ENCODE measurements around the gene RAET1L.
"Not testable (repeated sequence)": the region's sequence is repeated elsewhere in the genome, so short reads cannot be mapped to it uniquely, and the experiment has no call there.

The RAET1L gene

DNA sequence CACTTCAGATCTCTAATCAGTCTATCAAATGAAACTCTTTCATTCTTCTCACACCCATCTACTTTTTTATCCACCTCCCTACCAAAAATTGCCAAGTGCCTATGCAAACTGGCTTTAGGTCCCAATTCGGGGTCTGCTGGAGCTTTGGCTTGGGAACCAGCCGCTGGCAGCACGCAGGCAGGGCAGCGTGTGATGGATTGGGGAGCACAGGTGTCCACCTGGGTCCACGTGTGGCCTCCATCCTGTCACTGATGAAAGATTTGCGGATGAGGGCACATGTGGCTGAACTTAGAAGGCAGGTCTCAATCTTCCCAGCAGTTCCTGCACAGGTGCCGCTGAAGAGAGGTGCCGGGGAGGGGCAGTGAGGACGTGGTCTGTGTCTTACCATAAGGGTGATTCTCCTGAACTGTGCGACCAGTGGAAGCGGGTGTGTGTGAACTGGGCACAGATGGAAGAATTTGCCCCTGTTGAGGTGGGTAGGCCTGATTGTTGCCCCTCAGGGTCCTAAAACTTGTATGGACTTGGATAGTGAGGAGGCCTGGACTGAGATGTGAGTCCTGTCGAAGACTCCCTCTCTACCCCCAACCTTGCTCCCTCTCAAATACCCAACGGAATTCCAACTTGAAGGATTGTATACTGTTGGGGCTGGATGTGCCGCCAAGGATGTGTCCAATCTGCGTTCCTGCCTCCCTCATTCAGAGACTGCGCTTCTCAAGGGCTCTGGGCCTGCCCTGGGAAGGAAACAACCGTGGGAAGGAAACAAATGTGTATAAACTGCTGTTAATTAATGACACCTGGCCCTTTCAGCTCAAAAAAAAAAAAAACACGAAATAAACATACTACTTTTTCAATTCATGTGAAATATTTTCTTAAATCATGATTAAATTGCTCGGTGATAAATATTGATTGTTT lies 18.4 kb upstream of the RAET1L start:
- FAIRE-seq = no peak

DNA sequence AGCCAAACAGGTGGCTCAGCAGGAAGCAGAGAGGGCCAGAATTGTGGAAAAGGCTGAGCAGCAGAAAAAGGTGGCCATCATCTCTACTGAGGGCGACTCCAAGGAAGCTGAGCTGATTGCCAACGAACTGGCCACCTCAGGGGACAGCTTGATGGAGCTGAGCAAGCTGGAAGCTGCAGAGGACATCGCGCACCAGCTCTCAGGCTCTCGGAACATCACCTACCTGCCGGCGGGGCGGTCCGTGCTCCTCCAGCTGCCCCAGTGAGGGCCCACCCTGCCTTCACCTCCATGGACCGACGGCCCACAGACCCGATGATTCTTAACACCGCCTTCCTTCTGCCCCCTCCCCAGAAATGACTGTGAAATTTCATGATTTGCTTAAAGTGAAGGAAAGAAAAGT lies 17.8 kb upstream of the RAET1L start:
- FAIRE-seq = no peak

DNA sequence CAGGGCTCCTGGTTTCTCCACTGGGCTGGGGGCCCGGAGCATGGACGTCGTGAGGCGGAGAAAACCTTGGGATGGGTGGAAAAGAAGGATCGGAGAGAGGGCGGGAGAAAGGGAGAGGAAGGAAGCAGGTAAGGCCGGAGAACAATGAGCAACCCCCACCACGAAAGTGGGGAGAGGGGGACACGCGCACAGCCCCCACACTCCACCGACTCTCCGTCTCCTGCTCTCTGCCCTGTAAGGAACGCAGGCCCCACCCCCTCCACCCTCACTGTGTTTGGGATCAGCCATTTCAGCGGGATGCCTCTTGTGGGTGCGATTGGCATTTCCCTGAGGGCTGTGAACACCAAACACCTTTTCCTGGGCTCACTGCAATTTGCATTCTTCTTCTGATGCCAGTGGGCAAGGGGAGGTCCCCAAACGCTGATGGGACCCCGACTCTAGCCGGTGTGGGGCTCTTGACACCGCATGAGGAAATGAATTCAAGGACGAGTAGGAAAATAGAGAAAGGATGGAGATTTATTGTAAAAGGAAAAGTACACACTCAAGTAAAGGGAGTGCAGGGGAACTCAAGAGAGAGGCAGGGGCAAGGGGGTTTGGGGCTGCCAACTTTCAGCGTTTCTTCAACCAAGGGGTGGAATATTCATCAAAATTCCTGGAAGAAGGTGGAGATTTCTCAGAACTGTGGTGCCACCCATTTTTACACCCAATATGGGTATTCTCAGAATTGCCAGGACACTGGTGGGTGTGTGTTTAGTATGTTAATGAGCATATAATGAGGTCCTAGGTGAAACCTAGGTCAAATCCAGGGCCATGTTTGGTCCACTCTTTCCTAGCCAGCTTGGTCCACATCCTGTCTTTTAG lies 13.1 kb upstream of the RAET1L start:
- no peak for FAIRE-seq

DNA sequence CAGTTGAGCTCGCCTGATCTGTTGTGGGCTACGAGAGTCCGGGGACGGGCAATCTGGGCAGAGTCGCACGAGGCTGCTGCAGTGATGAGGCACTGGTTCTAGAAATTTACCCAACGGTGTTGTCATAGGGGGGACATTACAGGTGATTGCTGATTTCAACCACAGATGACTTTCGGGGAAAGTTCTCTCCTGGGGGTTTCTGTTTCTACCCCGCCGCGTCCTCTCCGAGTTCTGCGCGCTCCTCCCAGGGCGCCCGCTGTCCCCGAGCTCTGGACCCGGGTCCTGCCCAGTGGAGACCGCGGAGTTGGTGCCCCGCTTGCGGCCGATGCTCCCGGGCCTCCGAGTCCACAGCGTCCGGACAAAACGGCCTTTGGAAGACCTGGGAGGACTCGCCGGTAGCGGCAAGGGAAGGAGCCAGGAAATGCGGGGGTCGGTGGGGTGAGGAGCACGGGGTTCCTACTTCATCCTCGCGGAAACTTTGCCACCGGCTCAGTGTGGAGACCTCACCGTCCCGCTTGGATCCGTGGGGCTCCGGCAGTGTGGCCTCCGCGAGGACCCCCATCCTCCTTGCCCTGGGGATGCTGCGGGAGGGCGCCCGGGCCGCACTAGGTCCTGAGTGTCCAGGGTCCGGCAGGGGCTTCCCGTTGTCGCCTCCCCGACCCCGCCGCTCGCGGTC lies 12.3 kb upstream of the RAET1L start:
- no peak for FAIRE-seq

DNA sequence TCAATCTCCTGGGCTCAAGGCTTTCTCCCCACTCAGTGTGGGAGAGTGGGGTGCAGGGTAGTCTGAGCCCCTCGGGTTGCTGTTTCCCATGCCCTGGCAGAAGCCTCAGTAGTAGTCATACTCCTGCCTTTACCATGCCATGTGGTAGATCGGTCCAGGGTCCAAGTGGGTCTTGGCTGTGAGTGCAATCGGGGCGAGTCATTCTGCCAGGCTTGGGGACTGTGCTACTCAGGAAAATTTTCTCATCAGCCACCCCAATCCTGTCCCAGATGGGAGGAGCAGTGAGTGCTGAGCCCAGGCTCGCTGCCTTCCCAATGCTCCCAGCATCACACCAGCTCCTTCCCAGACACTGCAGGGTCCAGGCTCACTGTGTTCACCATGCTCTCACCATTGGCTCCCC lies 10.7 kb upstream of the RAET1L start:
- FAIRE-seq = no peak

DNA sequence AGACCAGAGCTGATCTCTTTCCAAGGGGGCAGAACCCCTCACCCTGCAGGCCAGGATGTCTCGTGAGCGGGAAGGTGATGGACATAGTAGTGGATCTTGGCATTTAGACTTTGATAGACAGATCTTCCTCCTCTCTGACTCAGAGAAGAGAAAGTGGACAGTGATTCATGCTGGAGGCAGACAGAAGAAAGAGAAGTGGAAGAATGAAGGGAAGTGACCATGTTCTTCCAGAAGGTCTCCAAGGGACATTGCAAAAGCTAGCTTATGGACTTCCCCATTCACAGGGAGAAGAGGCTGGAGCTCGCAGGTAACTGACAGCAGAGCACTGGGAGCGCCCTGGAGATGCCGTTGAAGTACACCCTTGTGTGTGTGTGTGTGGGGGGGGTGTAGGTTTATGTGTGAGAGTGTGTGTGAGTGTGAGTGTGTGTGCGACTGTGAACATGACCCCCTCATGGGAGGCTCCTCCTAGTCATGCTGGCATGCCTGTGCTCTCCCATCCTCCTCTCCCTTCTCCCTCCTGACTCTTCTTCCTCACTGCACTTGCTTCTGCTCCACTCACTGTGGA lies 8.0 kb upstream of the RAET1L start:
- no peak for FAIRE-seq

DNA sequence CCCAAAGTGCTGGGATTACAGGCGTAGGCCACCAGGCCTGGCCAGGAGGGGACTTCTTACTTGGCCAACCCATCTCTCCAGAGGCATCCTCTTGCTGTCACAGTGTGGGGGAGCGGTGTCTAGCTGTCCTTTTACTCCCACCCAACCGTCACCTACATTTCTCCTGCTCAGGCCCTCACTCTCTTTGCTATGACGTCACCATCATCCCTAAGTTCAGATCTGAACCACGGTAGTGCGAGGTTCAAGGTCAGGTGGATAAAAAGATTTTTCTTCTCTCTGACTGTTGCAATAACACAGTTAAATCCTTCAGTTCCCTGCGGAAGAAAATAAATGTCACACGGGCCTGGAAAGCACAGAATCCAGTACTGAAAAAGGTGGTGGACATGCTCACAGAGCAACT lies 7.3 kb upstream of the RAET1L start:
- no peak for FAIRE-seq

DNA sequence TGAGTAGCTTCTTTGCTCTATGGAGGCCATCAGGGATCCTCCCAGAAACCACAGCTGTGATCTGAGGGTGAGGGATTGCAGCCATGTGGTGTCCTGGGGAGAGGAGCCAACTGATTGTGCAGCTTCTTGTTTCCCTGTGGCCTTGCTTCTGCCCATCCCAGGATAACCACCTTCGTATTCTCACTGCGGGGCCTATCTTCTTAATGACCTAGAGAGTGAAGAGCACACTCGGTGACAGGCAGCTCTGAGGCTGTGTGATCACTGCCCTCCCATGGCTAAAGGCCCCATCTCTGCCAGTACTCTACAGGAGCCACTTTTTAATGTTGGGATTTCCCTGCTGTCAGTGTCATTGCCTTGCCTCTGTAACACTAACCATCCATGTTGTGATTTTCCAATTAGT lies 5.3 kb upstream of the RAET1L start:
- no peak for FAIRE-seq

DNA sequence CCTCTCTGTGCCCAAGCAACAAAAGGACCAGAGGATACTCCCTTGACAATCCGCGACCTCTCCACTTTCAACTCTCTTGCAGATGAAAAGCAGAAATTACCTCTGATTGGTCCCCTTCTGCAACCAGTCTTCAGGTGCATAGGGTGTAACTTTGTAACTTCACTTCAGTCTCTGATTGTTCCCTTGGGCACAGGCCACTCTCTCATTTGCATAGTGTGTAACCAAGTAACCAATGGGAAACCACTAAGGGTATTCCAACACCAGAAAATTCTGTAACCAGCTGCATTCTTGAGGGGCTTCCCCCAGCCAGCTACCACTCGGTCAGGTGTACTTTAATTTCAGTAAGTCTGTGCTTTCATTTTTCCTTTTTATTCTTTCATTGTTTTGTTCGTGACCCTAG lies 4.4 kb upstream of the RAET1L start:
- no peak for FAIRE-seq

DNA sequence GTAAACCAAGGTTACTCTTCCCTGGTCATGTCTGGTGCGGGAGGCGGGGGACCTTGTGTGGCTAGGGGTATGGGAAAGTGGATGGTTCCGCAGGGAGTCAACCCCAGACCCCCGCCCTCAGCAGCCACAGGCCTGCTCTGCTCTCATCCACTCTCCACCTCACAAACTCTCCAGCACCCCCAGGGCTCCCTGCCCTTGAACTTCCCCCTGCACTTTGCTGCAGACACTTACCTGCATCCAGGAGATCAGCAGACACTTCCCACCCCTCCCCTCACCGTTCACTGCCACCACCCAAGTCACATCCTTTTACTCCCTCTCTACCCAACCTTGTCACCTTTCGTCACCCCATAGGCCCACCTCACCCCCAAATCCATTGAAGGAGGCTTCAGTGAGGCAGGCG lies 3.9 kb upstream of the RAET1L start:
- FAIRE-seq = no peak

DNA sequence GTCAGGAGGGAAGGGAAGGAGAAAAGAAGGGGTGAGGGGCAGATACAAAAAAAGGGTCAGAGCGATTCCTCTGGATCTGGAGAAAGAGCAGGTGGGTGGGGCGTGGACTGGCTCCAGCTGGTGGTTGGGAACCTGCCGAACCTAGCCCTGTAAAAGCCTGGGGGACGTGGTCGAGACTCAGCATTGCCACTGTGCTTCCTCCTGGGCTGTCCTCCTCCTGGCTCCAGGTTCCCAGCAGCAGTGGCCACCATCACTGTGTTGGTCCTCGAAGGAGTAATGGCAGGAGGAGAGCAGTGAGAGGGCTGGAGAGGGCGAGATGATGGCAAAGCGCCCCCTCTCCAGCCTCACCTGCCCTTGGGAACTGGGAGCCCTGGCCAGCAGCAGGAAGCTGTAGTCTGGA lies 3.5 kb upstream of the RAET1L start:
- no peak for FAIRE-seq

DNA sequence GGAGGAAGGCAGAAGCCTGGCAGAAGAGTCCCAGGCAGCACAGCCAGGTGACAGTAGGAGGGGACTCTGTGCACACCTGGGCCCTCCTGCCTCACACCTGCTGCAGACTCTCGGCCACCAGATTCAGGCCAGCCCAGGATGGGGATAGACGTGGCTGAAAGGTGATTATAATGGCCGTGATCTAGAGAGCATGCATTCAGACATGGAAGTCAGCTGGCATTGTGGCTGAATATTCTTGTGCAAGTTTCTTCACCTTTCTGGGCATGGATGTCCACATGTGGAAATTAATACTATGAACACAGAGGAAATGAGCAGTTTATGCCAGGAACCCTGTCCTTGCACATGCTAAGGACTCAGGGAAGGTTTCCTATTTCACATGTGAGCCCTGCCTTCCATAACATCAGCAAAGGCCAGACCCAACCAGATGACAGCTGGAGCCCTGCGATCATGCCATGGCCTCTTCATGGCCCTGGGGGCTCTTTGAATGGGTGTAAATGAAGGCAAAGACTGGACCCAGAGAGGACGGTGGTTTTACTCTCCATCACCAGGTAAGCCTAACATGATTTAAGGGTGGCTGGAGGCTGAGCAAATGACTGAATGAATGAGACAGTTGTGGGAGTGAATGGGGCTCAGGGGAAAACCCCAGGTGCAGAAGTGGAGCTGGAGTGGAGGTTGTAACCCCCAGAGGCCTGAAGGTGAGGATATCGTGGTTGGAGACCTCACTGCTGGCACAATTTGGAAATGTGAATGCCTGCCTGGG lies 2.7 kb upstream of the RAET1L start:
- no peak for FAIRE-seq

DNA sequence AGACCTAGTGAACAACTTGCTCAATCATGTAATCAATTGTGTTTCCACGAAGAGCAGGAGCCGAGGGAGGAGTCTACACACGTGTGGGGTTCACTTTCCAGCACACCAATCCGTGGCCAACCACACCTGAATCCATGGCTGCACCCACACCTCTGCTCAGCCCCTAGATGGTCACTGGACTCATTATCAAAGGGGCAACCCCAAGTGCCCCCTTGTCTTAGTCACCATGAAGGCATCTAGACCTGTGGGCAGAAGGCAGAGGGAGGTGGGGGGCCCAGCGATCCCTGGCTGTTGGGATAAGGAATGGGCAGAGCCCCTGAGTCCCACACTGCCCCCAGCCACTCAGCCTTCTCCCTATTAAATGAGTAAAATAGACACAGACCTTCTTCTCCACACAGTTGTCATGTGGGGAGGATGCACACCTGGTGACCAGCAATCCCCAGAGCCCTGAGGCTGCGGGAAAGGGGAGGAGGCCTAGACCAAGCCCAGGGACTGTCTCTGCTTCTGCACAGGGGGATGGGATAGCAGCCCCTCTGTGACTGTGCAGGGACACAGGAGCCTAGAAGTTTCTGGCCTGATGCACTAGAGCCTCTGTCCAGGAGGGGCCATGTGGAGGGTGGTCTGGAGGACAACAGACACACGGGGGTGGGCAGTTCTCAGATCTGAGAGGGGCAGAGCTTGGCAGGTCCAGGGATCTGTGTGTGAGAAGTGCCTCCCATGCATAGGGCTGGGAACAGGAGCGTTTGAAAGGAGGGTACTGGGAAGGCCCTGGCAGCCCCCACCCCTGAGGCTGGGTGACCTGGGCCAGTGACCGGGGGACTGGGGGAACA lies 1.9 kb upstream of the RAET1L start:
- no peak for FAIRE-seq

DNA sequence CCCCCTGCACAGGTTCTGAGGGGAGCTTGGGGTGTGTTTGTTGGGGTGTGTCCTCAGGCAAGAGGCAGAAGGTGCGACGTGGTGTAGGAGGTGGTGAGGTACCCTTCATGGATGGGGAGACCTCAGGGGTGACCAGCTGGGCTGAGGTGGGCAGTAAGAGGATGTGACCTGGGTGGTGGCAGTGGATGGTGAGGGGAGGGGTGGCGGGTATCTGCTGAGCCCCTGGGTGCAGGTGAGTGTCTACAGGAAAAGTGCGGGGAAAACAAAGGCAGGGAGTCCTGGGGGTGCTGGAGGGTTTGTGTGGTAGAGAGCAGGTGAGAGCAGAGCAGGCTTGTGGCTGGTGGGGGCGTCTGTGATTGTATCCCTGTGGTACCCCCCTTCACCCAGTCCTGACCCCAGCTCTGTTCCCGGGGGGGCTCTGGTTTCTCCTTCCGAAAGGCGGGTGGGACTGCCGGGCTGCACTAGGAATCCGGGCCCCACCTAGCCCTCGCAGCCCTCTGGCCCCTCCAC lies 631 bp downstream of the RAET1L start:
- FAIRE-seq = no peak

DNA sequence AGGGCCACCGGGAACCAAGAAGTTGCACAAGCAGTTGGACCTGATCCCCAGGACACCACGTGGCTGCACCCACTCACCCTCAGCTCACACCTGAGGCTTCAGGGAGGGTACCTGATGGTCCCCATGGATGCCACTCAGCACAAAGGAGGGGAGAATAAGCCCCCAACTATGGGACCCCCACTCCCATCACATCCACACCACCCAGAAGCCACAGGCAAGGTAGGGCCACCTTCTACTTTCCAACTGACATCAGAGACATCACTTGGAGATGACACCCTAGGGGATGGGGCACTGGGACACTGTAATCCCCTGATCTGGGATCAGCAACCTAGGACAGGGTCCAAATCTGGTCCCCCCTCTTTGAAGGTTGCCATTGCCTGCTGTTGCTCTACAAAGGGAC lies 1.3 kb downstream of the RAET1L start:
- FAIRE-seq = not testable (repeated sequence)

DNA sequence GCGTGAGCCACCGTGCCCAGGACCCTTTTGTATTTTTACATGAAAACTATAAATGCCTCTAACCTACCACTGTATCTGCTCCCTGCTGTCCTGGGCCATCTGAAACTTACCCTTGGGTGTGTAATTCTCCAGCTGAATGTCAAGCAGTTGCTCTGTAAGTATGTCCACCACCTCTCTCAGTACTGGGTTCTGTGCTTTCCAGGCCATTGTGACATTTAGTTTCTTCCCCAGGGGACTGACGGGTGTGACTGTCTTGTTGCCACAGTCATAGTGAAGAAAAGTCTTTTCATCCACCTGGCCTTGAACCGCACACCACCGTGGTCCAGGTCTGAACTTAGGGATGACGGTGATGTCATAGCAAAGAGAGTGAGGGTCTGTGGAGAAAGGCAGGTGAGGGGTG lies 3.5 kb downstream of the RAET1L start:
- FAIRE-seq = not testable (repeated sequence)

DNA sequence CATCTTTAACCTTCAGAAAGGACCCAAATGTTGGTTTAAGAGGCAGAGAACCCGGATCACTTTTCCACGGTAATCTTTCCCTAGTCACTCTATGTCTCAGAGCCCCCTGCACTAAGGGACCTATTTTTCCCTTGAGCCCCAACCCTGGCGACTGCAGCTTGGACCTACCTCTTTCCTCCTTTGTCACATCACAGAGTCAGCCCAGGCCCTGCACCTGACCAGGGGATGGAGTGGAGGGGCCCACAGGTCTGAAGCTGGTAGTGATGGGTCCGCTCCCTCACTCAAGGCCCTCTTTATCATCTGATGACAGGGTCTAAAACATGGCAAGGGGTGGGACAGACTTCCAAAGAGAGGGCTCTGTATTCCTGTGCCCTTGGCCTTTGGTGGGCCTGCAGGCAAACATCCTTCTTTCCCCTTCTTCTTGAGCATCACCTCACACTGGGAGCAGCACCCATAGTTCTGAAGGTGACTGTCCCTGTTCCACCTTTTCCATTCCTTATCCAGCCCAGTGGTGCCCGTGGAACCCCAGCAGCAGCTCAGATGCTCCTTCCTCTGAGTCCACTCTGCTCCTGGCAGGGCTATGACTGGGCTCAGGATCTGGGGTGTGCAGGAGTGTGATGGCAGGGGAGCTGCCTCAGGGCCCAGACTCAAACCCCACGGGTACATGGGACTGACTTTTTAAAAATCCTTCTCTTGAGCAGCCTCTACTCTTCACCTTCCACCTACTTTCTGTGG lies 6.3 kb downstream of the RAET1L start:
- no peak for FAIRE-seq

DNA sequence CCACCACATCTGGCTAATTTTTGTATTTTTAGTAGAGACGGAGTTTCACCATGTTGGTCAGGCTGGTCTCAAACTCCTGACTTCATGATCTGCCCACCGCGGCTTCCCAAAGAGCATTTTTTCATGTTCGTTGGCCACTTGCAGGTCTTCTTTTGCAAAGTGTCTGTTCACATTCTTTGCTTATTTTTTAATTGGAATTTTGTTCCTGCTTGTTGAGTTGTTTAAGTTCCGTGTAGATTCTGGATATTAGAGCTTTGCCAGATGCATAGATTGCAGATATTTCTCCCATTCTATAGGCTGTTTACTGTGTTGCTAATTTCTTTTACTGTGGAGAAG lies 8.2 kb downstream of the RAET1L start:
- not testable (repeated sequence) for FAIRE-seq

DNA sequence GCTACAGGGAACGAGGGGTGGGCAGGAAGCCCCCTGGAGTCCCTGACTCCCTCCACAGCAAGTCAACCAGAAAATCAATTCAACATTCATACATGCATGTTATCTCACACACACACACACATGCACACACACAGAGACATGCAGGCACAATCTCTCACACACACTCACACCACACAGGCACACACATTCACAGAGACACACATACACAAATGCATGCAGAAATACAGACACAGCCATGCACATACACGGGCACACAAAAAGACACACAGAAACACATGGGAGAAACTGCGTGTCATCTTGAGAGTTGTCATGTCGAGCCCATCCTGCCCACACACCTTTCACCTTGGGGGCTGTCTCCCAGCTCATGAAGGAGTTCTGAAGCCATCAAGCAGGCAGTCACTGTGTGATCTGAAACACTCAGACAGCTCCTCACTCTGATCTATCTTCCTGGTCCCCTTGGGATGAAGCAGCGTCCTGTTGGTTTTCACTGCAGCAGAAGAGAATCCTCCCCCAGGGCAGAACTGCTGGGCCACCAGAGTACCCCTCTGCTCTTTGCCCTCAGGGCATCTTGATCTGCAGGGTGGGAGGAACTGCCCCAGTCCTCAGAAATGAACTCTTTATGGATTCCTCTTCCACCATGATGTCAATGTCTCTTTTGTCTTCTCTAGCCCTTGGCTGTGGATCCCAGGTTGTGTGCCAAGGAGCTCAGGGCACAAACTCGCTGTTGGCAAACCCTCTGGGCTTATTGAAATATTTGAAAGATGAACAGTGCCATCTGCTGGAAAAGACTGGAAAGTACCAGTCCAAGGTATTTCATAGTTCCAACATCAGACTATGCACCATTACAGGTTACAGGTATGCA lies 8.8 kb downstream of the RAET1L start:
- FAIRE-seq = no peak

All from A204.1 (cell line).